Astrocyte of the hippocampus (primary cell): Measurements from ENCODE around the gene MAP6.

ENCODE experiments used
- DNase-seq: peaks from one replicate; pipeline ENCODE4 v3.0.0; 2011; ENCODE audit warnings: low read depth, low spot score

MAP6 gene

DNA sequence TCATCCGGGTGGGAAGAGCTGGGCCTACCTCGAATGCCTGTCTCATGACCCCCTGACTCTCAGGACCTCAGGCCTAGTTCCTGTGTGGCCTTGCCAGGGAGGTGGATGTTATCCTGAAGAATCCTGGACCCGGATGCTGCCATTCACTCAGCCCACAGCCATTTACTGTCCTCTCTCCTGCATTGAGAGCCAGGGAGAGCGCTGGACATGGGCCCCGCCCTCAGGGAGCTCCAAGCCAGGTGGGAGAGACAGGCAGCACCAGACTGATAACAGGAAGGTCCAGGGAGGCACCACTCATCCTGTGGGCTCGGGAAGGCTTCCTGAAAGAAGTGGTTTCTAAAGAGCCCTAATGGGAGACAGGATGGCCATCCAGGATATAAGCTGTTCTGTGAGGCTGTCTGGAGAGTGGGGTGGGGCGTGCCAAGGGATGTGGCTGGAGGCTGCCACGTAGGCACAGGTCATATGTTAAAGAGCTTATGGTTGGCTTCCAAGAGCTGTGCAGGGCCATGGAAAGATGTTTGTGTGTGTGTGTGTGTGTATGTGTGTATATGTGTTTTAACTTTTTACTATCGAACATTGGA, 98.2 kb downstream of the MAP6 start:
- no peak for DNase-seq

GRCh38 chr11:75568616-75569219, 100.1 kb downstream of the MAP6 start:
- no peak for DNase-seq

DNA sequence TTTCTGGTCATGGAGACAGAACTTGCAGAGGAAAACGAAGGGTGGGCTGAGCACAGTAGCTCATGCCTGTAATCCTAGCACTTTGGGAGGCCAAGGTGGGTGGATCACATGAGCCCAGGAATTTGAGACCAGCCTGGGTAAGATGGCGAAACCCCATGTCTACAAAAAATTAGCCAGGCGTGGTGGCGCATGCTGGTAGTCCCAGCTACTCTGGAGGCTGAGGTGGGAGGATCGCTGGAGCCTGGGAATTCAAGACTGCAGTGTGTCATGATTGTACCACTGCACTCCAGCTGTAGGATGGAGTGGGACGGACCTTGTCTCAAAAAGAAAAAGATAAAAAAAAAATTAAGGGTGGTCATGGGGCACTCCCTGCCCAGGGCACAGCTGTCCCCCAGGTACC, 100.9 kb downstream of the MAP6 start:
- no peak for DNase-seq

DNA sequence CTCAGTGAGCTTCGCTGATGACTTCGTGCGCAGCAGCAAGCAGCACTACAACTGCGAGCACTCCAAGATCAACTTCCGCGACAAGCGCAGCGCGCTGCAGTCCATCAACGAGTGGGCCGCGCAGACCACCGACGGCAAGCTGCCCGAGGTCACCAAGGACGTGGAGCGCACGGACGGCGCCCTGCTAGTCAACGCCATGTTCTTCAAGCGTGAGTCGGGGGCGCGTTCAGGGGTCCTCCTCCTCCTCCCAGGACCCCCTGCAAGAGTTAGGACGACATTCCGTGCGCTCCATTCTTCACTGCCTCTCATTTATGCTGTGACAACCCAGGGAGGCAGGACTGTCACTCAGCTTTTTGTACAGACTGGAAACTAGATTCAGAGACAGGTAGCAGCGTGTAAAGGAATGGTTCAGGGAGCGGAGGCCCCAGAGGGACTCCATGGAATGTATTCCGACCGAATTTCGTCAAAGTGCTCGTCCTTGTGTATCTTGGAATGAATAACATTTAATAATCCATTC, 102.0 kb downstream of the MAP6 start:
- DNase-seq = no peak

DNA sequence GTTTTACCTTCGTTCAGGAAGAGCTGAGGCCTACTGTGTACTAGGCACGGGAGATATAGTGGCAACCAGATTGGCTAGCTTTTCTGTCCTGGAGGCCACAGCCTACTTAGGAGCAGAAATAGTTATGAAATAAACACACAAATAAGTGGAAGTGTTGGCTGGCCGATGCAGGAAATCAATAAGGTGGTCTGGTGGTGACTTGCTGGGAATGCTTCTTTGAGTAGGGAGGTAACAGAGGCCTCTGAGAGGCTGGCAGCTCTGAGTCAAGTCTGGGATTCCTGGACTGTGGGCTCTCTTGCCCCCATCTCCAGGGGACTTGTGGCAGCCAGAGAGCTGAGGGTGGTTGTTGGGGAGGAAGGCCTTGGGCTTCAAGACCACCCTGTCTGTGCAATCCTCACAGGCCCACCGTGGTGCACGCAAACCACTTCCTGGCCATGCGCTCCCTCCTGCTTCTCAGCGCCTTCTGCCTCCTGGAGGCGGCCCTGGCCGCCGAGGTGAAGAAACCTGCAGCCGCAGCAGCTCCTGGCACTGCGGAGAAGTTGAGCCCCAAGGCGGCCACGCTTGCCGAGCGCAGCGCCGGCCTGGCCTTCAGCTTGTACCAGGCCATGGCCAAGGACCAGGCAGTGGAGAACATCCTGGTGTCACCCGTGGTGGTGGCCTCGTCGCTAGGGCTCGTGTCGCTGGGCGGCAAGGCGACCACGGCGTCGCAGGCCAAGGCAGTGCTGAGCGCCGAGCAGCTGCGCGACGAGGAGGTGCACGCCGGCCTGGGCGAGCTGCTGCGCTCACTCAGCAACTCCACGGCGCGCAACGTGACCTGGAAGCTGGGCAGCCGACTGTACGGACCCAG, 102.7 kb downstream of the MAP6 start:
- no peak for DNase-seq

GRCh38 chr11:75565221-75565814, 103.5 kb downstream of the MAP6 start:
- DNase-seq = peak; percentile 81

DNA sequence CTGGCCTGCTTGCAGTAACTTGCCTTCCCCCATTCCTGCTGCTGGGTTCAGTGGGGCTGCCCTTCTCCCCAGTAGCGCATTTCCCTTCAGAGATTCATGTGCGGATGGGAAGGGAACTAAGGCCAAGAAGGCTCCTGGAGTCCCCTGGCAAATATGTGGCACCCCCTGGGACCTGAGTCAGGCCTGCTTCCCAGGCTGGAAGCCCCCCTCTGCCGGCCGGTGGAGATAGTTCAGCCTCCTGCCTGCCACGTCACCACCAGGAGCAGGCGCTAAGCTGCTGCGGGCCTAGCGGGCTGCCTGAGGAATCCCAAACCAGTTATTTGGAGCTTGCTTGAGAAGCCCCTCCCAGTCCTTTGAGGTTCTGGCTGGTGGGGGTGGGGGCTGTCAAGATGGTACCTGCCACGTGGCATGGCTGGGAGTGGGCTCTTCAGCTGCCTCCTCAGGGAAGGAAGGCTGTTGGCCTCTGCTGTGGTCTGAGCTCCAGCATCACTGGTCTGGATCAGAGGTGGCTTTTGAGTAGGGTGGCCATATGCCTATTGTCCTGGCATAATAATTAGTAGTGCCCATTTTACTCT, 104.8 kb downstream of the MAP6 start:
- peak; percentile 93 for DNase-seq

DNA sequence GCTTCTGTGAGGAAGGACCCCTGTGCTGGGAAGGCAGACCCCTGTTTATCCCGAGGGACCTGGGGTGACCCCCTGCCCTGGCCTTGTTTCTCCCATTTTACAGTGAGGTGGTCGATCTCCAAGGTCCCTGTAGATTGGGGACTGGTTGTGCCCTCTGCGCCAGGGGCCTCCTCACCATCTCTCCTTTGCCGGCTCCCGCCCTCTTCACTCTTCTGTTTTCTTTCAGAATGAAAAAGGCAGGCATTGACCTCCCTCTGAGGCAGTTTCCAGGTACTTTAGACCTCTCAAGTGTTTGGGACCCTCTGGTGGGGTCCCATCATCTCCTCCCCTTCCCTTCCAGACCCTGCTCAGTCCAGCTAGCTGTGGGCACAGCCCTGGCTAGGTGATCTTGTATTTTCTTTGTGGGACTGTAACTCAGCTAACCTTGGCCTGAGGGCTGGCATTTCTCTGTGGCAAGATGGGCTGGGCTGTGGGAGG, 105.3 kb downstream of the MAP6 start:
- DNase-seq = no peak

DNA sequence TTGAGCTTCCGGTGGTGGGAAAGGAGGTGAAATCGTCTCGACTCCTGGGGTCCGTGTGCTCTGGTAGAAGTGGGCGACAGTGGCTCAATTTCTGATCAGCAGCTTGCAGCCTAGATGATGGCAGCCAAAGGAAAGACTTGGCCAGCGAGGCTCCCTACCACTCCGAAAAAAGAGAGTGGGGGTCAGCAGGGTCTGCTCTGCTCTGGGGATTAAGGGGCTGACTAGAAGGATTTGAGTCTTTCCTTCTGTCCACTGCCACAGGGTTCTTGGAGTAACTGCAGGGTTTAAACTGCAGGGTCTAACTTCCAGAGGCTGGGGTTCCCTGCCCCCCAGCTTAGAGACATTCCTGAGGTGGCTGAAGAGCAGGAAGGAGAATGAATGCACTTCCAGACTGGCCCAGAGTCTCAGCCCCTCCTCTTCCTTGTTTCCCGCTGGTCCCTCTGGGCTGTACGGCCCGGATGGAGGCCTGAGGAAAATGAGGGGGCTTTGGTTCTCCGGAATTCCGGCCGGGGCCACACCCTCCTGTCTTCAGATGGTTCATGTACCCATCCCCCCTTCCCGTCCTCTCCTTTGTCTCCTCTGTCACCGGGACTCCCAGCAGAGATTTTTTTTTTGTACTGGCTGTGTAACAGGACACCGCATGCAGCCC, 105.9 kb downstream of the MAP6 start:
- peak; percentile 75 for DNase-seq

- DNase-seq = peak; percentile 93
Measured at GRCh38 chr11:75562048-75562835, 106.6 kb downstream of the MAP6 start, which contains the start of gene SERPINH1. Gene SERPINH1, plus strand, starts transcription at chr11:75562253. Its CDS starts 4,097 bp downstream, at chr11:75566350.

DNA sequence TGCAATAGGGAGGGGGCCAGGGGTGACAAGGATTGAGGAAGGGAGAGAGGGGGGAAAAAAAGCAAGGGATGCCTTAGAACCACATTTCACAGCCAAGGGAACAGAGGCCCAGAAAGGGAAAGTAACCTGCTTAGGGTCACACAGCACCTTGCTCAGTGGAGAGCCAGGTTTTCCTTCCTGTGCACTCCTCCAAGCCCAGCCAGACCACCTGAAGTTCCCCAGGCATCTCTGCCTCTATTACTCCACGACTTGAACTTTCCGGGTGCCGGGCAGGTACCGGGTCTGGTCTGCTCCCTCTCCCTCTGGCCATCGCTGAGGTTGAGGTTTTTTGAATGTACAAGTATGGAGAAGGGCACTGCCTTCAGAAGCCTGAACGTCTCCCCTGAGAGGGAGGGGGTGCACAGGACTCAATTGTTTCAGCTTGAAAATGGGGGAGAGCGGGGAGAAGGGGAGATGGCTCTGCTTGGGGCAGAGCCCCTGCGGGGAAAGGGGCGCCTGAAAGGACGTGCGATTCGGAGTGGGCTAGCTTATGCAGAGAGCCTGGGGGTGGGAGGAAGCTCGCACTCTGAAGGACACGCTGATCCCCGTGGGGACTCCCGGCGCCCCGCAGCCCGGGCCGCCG, 107.3 kb downstream of the MAP6 start:
- no peak for DNase-seq

DNA sequence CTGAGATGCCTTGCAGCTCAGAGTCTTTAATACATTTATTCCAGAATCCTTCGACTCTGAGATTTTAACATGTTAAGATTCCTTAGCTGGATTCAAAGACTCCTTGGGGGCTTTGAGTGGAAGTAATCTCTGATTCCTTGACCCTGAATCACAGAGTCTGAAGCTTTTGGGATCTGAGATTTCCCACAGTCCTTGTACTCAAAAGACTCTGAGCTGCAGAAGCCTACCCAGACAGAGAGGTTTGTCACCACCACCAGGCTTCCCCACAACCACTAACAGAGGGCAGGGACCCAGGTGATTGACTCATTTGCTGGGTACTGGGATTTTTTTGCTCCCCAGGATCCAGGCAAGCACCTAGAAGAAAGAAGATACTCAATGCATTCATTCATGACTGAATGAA, 108.2 kb downstream of the MAP6 start:
- peak; percentile 82 for DNase-seq

DNA sequence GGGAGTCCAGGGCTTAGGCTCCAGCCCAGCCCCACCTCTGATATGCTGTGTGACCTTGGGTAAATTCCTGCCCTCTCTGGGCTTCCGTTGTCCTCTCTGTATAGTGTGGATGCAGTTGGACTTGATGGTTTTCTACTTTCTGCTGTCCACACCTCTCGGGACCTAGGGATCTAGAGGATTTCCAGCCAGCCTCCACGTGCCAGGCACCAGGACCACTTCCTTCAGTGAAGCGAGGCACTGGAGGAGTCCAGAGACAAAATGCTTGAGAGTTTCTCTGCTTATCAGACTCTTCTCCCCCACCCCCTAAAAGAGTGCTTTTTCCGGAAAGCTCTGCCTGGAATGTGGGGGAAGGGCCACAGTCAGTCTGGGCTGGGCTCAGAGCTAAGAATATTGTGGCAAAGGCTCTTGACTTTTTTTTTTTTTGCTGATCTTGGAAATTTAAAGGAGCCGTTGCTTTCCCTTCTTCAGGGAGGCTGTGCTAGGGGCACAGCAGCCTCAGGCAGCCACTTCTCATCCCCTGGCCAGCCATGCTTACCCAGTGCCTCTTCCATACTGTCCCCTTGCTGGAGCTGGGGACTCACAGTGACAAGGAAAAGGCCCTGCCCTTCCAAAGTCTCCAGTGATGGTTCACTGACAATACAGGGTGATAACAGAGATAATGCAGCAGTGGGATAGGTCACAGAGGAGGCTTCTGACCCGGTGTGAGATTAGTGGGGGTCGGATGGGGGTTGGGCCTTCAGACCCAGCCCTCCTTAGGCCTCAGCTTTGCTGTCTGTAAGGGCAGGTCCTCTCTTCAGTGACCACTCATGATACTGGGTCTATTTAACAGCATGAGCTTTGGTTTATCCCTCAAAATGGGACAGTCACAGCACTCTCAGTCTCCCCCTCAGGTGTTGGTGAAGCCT, 109.6 kb downstream of the MAP6 start:
- DNase-seq = peak; percentile 86

GRCh38 chr11:75557666-75558494, 111.0 kb downstream of the MAP6 start:
- peak; percentile 95 for DNase-seq

DNA sequence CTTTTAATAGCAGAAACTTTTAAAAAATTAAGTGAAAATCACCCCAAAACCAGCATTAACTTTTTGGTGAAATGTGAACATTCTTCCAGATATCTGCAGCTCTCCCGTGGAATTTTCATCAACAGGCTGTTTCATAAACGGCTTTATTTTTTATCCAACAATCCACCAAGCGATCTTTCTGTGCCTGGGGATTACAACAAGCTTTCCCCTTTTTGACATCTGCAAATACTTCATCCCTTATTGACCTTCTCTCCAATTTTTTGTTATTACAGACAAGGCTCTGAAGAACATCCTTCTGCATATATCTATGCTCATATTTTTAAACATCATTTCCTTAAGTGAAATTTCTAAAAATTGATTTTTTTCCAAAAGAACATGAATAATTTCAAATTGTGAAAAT, 112.6 kb downstream of the MAP6 start:
- DNase-seq = no peak

GRCh38 chr11:75555079-75555811, 113.6 kb downstream of the MAP6 start:
- DNase-seq = no peak
